ENCODE measurements around the gene TBX20.

DNA sequence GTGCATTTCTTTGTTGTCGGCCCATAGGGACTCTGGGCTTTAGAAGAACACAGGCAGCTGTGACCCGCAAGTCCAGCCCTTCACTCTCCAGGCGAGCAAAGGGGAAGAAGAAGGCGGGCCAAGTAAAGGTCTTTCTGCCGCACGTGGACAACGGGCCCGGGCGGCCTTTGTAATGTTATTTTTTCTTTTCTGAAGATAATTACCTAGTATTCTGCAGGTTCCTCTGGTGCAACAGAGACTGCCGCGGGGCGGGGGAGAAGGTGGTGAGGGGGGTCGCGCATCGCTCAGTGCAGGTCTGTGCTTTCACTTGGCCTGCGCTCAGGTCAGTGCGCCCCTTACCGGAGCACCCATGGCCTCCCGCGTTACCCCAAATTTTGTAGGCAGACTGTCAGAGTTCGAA lies 7.1 kb upstream of the TBX20 start:
- no peak for TF ChIP-seq POLR2A (IDR thresholded peaks at IDR 0.05)
- TF ChIP-seq, protein P1, sequence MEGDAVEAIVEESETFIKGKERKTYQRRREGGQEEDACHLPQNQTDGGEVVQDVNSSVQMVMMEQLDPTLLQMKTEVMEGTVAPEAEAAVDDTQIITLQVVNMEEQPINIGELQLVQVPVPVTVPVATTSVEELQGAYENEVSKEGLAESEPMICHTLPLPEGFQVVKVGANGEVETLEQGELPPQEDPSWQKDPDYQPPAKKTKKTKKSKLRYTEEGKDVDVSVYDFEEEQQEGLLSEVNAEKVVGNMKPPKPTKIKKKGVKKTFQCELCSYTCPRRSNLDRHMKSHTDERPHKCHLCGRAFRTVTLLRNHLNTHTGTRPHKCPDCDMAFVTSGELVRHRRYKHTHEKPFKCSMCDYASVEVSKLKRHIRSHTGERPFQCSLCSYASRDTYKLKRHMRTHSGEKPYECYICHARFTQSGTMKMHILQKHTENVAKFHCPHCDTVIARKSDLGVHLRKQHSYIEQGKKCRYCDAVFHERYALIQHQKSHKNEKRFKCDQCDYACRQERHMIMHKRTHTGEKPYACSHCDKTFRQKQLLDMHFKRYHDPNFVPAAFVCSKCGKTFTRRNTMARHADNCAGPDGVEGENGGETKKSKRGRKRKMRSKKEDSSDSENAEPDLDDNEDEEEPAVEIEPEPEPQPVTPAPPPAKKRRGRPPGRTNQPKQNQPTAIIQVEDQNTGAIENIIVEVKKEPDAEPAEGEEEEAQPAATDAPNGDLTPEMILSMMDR (IDR thresholded peaks at IDR 0.05): no peak

Measured in right lobe of liver (tissue), 4 donors.